CD4-positive, alpha-beta T cell treated with Interleukin-1 beta for 1 hour (primary cell): Measurements from ENCODE around the gene SLC25A25.

Experiments
- DNase-seq, 2 donors: peaks; one replicate each; pipeline ENCODE4 v3.0.0-alpha.2; 2020 to 2022

The SLC25A25 gene

DNA sequence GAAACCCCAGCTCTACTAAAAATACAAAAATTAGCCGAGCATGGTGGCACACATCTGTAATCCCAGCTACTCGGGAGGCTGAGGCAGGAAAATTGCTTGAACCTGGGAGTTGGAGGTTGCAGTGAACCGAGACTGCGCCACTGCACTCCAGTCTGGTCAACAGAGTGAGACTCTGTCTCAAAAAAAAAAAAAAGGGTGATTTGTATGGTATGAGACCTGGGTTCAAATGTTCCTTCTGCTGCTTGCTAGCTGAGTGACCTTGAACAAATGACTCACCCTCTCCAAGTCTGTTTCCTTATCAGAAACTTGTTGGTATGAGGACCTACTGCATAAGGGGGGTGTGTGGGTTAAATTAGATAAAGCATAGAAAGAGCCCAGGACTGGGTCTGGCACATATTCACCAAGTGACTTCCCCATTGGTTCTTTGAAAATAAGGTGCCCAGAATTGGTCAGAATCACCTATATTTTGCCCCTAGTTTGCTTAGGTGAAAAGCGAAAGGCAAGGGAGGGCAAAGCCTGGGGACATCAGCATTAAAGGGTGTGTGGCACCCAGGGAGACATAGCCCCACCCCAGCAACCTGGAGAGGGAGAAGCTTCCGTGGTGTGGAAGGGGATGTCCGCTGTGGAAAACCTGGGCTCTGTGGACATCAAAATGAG lies 9.9 kb downstream of the SLC25A25 start:
- DNase-seq = no peak

DNA sequence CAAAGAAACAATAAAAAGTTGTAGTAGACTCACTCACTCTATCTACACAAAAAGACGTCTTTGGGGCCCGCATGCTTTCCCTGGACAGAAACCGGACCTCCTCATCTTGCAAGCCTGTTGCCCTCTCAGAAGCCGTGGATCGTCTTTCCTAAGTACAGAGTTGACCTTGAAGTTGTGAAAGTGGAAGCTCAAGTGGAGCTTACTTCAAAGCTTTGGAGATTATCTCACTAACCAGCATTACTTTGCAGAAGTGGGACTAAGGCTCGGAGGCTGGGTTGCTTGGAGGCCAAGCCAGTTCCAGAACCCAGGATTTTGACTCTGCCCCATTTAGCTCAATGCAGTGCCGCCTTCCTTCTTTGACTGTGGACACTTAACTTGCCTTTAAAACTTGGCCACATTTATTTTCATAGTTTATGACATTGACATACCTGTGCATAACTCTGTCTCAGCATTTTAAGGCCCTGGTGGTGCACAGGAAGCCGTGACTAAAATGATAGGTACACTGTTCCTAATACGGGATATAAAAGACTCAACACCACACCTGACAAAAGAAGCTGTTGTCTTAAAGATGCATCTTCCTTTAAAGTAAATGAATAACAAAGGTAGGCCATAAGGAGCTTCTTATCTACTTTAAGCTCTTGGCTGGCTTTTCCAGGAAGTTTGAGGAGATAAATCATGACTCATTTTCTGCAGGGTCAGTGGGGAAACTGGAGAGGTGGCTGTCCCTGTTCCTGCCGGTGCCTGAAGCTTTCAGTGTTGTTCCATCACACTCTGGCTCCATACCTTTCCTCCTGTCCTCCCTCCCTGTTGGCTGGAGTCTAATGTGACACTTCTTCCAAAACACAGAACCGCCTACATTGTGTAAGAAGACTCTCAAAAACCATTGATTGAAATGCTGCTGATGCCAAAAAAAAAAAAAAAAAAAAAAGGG lies 10.7 kb downstream of the SLC25A25 start:
- no peak for DNase-seq

DNA sequence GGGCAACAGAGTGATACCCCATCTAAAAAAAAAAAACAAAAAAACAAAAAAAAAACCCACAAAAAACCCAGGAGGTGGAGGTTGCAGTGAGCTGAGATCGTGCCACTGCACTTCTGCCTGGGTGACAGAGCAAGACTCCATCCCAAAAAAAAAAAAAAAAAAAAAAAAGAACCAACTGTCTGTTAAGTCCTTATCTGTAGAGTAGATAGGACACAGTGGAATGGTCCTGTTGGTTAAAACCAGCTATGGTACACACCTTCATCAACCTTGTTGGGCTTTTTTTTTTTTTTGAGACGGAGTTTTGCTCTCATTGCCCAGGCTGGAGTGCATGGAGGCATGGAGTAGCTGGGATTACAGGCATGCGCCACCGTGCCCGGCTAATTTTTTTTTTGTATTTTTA lies 12.2 kb downstream of the SLC25A25 start:
- DNase-seq = no peak

DNA sequence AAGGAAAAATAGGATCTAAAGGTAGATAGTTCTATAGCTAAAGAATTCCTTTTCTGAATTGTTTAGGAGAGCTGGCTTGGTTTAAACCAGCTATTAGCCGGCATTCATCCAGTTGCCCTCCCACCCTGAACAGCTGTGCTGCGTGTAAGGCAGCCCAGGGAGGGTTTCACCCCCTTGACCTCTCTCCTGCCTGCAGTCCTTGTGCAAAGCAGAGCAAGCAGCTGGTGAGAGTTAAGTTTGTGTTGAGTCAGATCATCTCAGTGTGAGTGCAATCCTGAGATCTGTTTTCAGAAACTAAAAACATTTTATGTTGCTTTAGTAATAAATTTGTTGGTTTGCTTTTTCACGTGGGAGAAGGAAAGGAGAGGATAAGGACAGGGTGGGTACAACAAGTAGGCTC lies 13.0 kb downstream of the SLC25A25 start:
- no peak for DNase-seq

- no peak for DNase-seq
Measured at GRCh38 chr9:128082151-128082550, 14.1 kb downstream of the SLC25A25 start.

DNA sequence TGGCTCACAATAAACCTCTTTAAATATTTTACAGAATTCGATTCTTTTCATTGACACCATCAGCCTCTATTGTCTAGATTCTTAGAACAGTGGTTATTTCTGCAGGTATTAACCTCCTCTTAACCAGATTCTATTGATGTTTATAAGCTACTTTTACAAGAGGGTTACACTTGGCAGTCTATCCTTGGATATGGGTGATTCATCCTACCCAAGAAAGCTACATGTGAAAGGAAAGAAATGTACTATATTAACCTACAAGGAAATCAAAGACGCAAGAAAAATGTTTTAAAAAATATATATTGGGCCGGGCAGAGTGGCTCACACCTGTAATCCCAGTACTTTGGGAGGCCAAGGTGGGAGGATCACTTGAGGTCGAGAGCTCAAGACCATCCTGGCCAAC lies 16.7 kb downstream of the SLC25A25 start:
- DNase-seq = no peak

DNA sequence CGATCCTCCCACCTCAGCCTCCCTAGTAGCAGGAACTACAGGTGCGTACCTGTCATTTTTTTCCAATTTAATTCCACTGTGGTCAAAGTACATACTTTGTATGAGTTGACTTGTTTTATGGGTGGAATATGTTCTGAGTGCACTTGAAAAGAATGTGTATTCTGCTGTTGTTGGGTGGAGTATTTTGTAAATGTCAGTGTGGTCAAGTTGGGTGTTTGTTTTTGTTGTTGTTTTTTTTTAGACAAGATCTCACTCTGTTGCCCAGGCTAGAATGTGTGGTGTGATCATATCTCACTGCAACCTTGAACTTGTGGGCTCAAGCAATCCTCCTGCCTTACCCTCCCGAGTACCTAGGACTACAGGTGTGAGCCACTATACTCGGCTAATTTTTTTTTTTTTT lies 17.9 kb downstream of the SLC25A25 start:
- no peak for DNase-seq

DNA sequence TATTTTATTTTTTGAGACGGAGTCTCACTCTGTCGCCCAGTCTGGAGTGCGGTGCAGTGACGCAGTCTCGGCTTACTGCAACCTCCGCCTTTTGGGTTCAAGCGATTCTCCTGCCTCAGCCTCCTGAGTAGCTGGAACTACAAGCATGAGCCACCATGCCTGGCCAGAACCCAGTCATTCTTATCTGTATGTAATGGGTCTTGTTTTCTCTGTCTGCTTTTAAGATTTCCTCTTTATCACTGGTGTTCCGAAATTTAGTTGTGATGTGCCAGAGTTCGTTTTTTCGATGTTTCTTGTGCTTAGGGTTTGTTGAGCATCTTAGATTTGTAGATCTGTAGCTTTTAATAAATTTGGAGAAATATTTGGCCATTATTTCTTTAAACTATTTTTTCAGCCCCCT lies 19.2 kb downstream of the SLC25A25 start:
- DNase-seq = no peak

- DNase-seq = peak in 1 of 2 donors; percentile 22
Measured at GRCh38 chr9:128088253-128088945, 20.4 kb downstream of the SLC25A25 start.

- no peak for DNase-seq
Measured at GRCh38 chr9:128089299-128089698, 21.3 kb downstream of the SLC25A25 start.

DNA sequence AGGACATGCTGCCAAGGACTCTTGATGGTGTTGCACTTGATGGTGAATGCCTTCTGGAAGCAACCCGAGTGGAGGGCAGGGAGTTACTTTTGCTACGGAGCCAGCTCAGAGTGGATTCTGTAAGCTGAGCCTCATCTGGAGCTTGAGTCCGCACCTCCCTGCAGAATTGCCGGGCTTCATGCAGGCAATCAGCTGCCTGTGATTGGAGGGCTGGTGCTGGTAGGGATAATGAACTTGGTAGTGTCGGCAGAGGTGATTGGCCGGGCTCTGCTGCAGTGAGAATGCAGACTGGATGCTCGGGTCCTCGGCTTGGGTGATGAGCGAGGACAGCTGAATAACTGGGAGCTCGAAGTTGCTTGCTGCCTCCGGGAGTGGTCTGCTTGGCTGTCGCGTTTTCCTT lies 23.1 kb downstream of the SLC25A25 start:
- no peak for DNase-seq

DNA sequence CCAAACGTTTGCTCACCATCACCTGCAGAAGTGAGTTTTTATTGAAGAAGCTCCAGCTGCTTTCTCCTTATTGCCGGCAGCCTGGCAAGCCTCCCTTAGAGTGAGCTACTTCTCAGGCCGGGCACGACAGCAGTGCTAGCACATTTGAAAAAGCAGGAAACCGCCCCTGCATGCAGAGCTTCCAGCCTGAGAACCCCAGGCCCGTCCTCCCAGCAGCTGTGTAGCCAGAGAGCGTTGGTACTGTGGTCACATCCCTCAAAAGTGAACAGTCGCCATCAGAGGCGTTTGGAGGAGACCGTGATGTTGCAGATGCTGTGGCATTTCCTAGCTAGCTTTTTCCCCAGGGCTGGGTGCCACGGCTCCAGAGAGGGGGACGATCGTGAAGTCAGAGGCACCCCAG lies 23.5 kb downstream of the SLC25A25 start:
- no peak for DNase-seq

DNA sequence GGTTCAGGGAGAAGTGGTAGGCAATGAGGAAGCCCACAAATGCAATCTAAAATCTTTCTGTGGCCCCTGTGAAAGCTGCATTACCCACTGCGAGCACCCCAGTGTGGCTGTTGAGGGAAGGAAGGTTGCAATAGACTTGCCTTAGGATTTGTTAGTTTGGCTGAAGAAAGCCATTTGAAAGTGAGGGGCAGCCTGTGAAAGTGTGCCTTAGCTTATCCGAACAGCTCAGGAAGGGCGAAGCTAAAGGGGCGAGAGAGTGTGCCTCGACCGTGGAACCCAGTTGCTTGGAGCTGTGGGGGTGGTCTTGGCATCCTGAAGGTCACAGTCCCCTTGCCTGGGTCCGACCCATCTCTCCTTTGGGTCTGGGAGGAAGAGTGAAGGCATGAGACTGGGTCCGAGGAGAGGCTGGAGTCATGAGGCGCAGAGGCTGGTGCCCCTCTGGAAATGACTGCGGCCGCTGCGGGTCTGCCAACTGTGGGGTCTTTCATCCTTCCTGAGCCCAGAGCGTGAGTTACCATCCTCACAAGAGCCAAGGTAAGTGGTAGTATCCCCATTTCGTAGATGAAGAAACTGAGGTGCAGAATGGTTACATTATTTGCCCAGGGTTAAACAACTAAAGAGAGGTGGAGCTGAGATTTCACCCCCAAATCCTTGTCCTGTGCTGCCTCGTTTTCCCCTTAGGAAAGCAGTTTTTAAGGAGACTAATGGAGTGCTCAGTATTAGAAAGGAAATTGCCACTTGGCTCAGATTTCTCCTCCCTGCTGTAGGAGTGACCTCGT lies 24.4 kb downstream of the SLC25A25 start:
- DNase-seq = no peak

DNA sequence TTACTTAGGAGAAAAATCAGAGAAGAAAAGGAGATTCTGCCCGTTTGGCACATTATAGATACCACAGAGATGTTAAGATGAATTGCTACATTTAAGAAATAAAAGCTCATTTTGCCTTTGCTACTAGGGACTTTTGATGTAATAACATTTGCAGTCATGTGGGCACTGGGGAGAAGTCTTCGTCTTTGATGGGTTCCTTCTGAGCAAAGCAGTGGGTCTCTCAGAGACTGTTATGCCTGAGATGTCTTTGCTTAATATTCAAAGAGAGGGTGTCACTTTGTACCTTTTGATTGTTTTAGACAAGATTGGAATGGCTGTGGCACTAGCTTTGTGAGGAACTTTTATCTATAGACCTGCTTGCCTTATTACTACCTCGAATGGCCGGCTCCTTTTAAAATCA lies 25.0 kb downstream of the SLC25A25 start:
- peak; percentile 21 to 26 for DNase-seq

- peak; percentile 72 to 87 for DNase-seq
Measured at GRCh38 chr9:128094166-128094949, 26.3 kb downstream of the SLC25A25 start.

GRCh38 chr9:128094950-128095544 lies 27.0 kb downstream of the SLC25A25 start:
- DNase-seq = no peak

DNA sequence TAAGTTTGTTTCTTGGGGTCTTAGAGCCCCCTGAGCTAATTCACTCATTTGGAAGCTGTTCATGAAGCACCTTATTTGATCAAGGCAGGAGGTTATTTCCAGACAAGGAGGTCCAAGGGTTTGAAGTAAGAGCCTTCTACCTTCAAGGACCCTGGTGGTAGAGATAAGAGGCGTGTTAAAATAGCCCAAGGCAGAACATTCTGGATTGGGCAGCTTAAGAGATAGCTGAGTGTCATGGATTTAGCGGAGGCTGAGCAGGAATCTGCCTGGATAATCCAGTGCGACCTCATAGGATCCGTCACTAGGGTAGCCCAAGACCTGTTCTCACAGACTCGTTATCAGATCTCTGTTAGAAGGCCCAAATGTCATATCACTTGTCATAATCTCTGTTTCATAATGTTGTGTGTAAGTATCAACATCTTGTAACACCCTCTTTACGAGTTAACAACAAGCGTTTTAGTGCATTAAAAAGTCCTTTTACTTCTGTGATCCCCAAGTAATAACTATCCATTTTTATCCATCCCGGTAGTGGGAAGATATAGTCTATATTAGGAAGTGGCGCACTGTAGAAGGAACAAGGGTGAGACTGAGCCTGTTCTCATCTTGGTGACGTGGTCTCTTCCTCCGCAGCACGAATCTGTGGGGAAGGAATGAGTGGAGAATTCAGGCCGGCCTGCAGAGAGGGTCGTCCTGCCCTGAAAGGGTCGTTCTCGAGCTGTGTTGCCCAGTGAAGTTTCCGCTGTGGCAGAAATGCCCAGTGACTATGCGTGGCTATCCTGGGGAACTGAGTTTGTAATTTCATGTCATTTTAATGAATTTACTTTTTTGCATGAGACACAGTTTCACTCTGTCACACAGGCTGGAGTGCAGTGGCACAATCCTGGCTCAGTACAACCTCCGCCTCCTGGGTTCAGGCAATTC lies 28.8 kb downstream of the SLC25A25 start:
- DNase-seq = no peak

DNA sequence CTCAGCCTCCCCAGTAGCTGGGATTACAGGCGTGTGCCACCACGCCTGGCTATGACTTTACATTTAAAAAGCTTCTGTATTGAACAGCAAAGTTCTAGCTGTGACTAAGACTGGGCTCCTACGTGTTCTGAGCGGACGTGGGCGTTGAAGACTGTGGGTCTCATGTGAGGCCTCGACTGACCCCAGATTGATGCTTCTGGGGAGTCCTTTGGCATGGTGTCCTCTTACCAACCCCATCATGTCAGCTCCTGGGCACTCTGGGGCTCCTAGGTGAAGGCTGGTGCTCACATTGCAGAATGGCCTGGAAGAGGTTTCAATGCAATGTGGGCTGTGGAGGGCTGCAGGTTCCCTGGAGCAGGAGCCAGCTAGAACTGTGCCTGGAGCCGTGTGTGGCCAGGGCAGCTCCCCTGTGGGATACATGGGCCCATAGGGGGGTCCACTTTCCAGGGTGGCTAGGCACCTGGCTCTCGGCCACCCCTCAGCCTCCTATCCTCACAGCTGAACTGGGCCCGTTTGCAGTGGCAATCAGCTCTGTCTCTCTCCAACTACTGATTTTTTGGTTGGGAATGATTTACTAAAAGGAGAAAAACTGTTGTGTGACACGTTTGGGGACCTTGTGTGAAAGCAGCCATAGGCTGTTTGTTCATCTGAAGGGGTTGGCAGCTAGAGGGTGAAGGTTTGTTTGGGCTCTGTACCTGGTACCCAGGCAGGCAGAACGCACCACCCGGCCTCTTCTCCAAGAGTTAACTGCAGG lies 29.7 kb downstream of the SLC25A25 start:
- no peak for DNase-seq
